ENCODE results near the gene CELA2B.

Gene CELA2B

DNA sequence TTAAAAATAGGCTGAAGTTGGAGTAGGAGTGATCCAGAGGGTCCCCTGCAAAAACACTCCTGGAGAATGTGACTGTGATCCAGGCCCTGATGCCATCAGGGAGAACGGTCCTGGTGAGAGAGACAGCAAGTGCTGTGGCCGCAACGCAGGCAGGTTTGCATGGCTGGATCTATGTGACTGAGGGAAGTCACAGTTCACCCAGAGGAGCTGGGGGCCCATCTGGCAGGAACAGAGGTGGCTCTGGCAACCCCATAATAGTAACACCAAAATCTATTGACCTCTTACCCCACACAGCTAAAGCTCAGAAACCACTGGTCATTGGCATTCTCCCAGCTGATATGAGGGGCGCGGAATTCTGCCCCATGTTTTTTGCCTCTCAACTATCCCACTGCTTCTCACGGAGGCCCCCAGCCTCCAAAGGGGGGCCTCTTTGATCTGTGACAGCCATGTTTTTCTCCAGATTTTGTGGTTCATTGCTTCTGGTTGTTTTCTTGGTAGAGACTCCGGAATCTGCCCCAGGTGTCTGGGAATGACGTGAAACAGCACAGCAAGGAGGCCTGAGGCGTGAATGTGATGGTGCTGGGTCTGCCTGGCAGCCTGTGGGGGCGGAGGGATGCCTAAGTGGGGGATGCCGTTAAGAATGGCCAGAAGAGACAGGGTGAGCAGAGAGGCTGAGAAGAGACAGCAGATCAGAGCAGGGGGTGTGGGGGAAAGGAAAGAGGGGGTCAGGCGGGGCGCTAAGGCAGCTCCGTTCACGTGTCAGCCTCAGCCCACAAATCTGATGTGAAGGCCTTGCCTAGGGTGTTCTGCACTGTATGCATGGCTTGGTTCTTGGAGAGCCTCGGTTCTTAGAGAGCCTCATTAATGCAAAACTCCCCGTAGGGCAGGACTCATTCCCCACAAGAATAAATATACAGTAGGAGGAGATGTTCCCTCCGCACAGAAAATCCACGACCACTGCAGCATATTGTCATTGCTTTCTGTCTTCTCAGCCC, 24.6 kb downstream of the CELA2B start:
- no peak for TF ChIP-seq CTCF (IDR thresholded peaks at IDR 0.05)
- no peak overlapping the region for H3K27ac ChIP-seq
- no peaks in the 10 kb centered on the region for H3K9me3 ChIP-seq
- no peak overlapping the region for H3K4me3 ChIP-seq (ENCODE audit: low read depth in 1 of 2, low read length in 1 of 2)
- H3K36me3 ChIP-seq: peaks cover 62% of the 10 kb centered on the region
- no peaks in the 10 kb centered on the region for H3K27me3 ChIP-seq
- no peaks in the 10 kb centered on the region for H3K4me1 ChIP-seq (ENCODE audit: control insufficient read depth in 1 of 2, insufficient read depth in 1 of 2, low read depth in 1 of 2, low read length in 1 of 2)

DNA sequence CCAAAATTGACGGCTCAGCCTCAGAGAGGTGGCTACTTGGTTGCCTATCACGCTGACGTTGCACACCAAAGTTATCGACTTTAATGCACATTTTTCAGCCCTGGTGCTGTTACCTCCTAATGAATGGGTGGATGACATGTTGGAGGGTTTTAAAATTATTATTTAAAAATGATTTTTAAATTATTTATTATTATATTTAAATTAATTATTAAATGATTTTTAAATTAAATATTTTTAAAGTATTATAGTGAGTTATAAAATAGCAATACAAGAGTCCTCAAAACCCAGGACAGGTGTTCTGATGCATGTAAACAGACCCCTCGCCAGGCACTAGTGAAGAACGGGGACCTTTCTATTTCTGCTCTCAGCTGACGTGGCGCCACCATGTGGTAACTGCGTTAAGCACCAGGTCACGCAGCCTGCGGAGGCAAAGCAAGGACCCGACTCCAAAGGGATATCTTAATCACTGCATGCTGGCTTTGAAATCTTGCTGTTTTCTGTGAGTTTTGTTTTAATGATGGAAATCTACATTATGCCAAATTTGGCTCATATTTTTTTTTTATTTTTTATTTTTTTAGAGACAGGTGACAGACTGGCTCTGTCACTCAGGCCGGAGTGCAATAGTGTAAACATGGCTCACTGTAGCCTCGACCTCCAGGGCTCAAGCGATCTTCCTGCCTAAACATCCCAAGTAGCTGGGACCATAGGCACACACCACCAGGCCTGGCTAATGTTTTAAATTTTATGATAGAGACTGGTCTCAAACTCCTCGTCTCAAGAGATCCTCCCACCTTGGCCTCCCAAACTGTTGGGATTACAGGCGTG, 25.5 kb downstream of the CELA2B start:
- Histone ChIP-seq H3K9me3 (no peaks in the 10 kb centered on the region), H3K27me3 (no peaks in the 10 kb centered on the region), H3K27ac (no peak overlapping the region), H3K4me3 (ENCODE audit: low read depth in 1 of 2, low read length in 1 of 2) (no peak overlapping the region), H3K36me3 (peaks cover 68% of the 10 kb centered on the region), H3K4me1 (ENCODE audit: control insufficient read depth in 1 of 2, insufficient read depth in 1 of 2, low read depth in 1 of 2, low read length in 1 of 2) (no peaks in the 10 kb centered on the region)
- peak; percentile 44 for TF ChIP-seq CTCF (IDR thresholded peaks at IDR 0.05)

- no peaks in the 10 kb centered on the region for H3K27me3 ChIP-seq
- no peak overlapping the region for H3K4me3 ChIP-seq (ENCODE audit: low read depth in 1 of 2, low read length in 1 of 2)
- H3K4me1 ChIP-seq (ENCODE audit: control insufficient read depth in 1 of 2, insufficient read depth in 1 of 2, low read depth in 1 of 2, low read length in 1 of 2): no peaks in the 10 kb centered on the region
- no peak overlapping the region for H3K27ac ChIP-seq
- peaks cover 73% of the 10 kb centered on the region for H3K36me3 ChIP-seq
- H3K9me3 ChIP-seq: no peaks in the 10 kb centered on the region
- no peak for TF ChIP-seq CTCF (IDR thresholded peaks at IDR 0.05)
Observed at GRCh38 chr1:15504436-15504835, 28.5 kb downstream of the CELA2B start.

DNA sequence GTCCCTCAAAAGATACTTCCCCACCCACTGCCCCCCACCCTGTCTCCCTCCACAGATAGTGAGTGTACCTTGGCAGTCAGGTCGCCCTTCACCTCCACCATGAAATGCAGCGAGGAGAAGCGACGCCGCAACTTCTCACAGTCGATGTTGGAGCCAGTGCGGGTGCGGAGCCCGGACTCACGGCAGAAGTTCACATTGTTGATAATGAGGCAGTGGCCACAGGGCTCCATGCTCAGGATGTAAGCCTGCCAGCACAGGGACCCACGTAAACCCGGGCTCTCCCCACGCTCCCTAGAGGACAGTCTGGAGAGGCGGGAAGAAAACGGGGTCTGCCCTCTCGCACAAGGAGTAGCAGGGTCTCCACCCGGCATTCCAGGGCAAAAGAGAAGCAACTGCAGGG, 30.9 kb downstream of the CELA2B start:
- Histone ChIP-seq H3K4me3 (ENCODE audit: low read depth in 1 of 2, low read length in 1 of 2) (no peak overlapping the region), H3K27ac (no peak overlapping the region), H3K4me1 (ENCODE audit: control insufficient read depth in 1 of 2, insufficient read depth in 1 of 2, low read depth in 1 of 2, low read length in 1 of 2) (no peaks in the 10 kb centered on the region), H3K36me3 (peaks cover 67% of the 10 kb centered on the region), H3K27me3 (no peaks in the 10 kb centered on the region), H3K9me3 (no peaks in the 10 kb centered on the region)
- no peak for TF ChIP-seq CTCF (IDR thresholded peaks at IDR 0.05)

DNA sequence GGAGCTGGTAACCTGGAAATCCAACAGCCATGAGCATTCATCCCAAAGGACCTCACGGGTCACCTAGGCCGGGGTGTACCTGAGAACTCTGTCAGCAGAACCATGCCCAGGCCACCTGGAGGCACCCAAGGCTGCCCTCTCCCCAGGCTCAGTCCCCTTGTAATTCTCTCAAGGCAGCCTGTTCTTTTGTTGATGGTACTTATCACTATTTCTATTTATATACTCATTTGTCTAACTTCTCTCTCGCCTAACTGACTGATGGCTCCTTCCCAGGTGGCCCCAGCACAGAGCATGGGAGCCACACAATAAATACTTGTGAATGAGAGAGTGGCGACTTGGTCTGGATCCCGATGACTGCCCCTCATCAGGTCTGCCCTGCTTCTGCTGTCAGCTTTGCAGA, 31.4 kb downstream of the CELA2B start:
- Histone ChIP-seq H3K9me3 (no peaks in the 10 kb centered on the region), H3K27me3 (no peaks in the 10 kb centered on the region), H3K4me1 (ENCODE audit: control insufficient read depth in 1 of 2, insufficient read depth in 1 of 2, low read depth in 1 of 2, low read length in 1 of 2) (no peaks in the 10 kb centered on the region), H3K36me3 (peaks cover 67% of the 10 kb centered on the region), H3K27ac (no peak overlapping the region), H3K4me3 (ENCODE audit: low read depth in 1 of 2, low read length in 1 of 2) (no peak overlapping the region)
- no peak for TF ChIP-seq CTCF (IDR thresholded peaks at IDR 0.05)
